HG03575 (cell line): ENCODE results near the gene MAD1L1.

Source experiments
- ATAC-seq: cut with Tn5 transposase; IDR thresholded peaks from one replicate; pipeline ENCODE4 v1.9.1; 2021; ENCODE audit not compliant: unreplicated experiment, insufficient number of reproducible peaks, low FRiP score; ENCODE audit errors: extremely low read depth

MAD1L1 gene

GRCh38 chr7:2019711-2020511 is 212.8 kb downstream of the MAD1L1 start:
- no peak for ATAC-seq

DNA sequence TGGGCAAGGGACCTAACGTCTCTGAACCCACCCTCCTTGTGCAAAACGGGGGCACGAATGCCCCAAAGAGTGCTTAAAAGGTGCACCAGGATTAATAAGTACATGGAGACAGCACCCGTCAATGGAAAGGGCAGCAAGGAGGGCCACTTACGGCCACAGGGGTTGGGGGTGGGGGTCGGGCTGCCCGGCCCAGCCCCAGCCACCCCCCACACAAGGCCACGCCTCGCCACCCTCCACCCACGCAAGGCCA is 213.4 kb downstream of the MAD1L1 start:
- ATAC-seq, result no peak

GRCh38 chr7:2018569-2019460 is 213.9 kb downstream of the MAD1L1 start:
- ATAC-seq, result no peak

DNA sequence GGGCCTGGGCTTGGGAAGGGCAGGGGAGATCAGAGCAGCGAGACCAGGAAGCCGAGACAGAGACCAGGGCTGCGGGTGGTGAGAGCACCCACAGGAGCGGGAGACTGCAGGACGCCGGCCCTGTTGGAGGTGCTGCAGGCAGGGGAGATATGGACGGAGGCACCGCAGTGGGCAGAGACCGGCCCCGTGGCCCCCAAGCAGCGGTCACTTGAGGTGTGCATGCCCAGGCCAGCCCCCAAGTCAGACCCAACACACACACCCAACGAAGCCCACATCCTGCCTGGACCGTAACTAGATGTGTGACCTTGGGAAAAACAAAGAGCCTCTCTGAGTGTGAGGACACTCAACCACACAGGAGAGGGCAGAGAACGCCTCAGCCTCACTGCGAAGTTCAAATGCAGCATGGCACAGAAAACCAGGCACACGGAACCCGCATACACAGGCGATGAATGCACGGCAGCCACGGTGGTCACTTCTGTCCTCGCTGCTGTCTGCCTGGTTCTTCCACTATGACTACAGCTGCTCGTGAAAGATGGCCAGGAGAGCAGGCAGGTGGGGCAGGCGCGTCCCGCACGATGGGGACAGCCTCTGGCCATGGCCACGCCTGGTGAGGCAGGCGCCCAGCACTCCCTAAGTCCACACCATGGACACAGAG is 214.7 kb downstream of the MAD1L1 start:
- ATAC-seq, result no peak

- no peak for ATAC-seq
These were observed 215.3 kb downstream of the MAD1L1 start for GRCh38 chr7:2017481-2017891.

DNA sequence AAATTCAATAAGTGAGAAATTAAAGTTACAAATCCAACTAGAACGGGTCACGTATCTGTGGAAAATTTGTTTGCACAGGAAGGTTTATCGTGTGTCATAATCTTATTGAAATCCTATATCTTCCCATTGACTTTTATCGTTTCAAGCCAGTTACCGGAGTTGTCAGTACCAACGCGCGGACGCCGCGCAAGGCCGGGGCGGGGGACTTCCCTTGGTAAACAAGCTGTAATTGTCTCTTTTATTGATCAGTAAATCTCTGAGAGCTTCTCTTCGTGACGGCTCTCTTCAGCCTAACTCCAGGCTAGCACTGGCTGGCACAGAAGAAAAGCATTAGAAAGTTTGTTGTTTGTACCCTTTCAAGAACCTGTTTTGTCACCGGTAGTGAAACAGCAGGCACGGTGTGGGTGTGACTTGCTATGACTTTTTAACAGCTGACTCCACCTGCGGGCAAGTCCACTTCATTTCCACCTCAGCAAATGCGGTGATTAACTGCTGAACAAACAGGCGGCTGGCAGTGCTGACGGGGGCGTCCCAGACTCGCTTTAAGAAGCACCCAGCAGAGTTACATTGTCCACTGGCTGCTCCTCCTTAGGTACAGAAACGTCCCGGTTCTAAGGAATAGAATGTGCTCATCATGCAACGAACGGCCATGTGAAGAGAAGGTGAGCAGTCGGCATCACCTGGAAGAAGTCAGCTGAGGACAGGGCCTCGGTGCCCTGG is 215.8 kb downstream of the MAD1L1 start:
- no peak for ATAC-seq

DNA sequence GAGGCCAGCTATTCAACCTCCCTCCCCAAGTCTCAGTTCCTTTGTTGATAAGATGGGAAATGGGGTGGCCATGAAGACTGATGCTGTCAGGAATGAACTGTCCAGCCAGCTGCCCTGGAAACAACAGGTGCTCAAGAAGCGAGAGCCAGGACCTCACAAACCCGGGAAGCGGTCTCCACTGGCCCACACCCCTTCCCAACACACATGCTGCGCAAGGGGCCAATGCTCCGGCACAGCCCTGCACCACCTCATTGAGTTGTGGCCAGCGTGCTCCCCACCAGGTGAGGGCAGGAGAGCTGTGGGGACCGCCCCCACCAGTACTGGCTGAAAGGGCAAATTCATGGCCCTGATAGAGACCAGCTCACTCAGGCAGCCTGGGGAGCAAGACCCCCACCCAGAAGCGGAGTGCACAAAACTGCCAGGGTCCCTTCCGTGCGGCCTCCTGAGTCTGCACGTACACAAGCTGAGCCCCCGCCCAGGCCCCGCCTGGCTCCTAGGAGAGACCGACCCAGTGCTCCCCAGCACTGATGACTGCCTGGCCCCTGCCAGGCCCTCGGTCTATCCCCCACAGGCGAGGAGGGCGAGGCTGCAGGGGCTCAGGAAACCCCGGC is 216.6 kb downstream of the MAD1L1 start:
- no peak for ATAC-seq

DNA sequence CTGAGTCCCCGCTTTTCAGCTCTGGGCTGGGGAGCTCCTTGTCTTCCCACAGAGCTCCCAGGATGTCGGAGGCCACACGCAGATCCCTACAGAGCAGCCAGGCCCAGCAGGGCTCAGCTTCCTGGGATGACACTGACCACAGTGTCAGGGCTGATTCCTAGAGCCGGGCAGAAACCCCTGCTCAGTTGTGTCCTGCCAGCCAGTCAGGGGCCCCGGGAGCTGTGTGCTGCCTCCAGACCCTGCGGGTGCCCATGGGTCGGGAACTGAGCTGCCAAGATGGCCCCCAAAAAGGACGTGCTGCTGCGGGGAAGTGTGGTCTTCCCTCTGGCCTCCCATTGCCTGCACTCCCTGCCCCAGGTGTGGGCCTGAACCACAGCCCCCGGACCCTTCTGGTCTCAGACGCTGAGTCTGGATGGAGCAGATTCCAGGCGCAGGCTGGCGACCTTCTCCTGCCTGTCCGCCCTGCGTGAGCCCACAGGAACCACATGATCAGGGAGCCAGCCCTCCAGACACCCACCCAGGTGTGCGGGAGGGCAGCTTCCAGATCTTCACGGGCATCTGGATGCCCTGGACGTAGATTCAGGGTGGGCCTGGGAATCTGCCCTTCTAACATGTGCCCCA is 217.4 kb downstream of the MAD1L1 start:
- ATAC-seq, result no peak

DNA sequence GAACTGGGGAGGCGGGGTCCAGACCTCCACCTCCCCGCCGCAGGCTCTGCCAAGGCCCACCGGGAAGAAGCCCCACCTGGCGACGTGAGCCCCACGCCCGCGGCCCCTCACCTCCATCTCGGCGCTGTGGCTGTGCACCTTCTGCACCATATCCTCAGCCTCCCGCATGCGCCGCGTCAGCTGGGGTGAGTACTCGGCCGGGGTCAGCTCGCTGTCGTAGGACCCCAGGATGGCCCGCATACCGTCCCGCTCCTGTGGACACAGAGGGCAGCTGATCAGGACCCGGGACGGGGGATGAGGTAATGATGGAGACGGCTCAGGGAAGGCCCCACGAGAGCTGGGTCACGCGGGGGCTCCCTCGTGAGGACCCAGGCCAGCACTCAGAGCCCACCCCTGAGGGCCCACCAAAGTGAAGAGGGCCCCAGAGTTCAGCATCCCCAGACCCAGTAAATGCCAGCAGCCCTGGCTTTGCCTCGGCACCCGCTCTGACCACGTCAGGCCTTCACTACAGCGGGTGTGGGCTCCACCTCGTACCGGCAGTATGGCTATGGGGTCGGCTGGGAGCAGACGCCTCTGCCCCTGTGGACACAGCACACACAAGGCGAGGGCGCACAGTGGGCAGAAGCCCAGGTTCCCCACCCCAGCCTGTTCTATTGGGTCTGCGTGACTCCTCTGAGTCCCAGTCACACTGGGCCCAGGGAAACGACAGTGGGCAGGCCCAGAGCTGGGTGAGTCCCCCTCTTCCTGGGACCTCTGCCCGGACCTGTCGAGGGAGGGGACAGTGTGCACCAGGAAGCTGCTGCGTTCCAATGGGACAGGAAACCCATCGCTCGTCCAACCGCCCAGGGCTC is 218.1 kb downstream of the MAD1L1 start:
- no peak for ATAC-seq

DNA sequence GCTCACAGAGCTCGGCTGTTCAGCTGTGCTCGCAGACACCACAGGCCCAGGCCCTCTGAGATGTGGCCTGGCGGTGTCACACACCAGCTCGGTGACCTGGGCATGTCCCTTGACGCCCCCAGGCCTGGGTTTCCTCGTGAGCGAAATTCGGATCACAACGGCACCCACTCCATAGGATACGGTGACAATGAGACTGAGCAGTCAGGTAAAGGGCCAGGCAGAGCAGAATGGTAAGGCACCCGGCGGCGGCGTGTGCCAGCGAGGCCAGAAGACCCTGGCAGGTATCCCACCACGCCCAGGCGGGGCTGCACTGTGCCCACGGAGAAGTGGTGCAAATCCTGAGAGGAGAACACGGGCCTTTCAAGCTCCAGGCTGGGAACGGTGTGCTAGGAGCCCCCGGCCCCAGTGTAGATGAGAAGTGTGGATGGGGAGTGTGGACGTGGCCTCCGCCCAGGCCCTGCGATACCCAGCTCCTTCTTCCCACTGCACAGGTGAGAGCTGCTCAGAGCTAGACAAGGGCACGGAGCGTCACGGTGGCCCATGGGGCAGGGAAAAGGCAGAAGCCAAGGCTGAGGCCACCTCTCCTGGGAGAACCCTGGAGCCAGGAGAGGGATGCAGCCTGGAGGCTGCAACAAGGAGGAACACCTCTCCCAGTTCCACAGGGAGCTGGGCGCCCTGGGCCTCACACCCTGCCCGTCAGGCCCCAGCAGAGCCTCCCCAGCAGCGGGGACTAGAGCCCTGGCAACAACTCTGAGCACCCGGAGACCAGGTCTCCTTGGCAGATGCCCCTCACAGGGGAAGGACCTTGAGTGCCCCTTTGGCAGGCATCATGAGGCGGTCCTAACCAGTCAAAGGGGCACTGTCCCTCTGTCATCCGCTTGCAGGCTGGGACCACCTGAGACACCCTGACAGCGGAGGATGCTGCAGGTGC is 219.1 kb downstream of the MAD1L1 start:
- no peak for ATAC-seq

DNA sequence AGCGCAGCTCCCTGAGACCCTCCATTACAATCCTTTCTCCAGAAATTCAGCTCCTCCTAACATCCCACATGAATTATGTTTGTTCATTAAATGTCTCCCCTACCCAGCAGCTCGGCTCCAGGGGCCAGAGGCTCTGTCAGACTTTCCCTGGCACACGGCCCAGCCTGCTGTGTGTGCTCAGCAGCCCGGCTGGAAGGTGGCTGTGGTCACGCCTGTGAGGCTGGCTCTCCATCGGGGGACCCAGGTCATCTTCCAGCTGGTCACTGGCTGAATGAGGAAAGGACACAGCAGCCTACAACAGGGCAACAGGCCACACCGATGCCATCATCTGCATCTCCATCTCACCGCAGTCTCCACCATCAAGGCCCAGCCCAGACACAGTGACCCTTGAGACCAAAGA is 219.8 kb downstream of the MAD1L1 start:
- no peak for ATAC-seq

- ATAC-seq, result no peak
These were observed 220.5 kb downstream of the MAD1L1 start for GRCh38 chr7:2012044-2012900.

DNA sequence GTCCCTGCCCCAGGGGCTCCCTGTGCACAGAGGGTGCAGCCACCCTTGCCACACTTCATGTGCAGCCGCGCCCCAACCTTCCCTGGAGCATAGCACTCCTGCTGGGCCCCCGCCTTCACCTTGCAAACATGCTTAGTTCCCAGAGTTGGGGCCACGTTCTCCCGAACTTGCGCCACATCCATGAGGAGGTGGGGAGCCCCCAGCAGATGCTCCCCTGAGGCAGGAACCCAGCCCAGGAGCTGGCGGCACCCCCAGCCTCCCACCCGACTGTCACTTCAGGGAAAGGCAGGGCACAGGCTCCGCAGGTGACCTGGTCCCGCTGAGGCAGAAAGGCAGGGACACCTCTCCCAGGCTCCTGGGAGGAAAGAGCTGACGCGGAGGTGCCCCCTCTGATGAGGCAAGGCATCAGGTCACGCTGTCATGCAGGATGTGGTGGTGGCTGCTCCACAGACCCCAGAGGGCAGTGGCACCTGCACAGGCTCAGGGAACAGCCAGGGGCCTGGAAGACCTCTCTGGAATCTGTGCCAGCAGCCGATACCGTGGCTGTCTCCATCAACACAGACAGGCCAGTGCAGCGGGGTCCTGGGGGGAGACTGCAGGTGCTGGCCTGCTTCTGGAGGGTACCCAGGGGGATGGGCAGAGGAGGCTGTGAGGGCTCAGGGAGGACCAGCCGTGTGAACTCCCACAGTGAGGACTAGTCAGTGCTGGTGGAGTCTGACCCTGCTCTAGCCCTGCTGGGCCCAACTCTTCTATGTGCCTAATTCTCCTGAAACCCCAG is 221.3 kb downstream of the MAD1L1 start:
- ATAC-seq, result no peak

GRCh38 chr7:2010551-2011265 is 222.0 kb downstream of the MAD1L1 start:
- no peak for ATAC-seq

GRCh38 chr7:2010101-2010500 is 222.6 kb downstream of the MAD1L1 start:
- ATAC-seq, result no peak
